Activated CD8-positive, alpha-beta T cell treated with anti-CD3 and anti-CD28 coated beads, Interleukin-2, amount 10 ng/mL, durations not matched to agents 7 days and 5 days (primary cell): ENCODE results near the gene FAF1. TPM values are rescaled to one million over a fixed set of nuclear protein-coding genes. Genes with fewer than 3 reads are reported as not detected.

Experiments used
- ATAC-seq: fragments of 150-1000 bp; cut with Tn5 transposase; one replicate; pipeline ENCODE4 v1.10.0; 2021; ENCODE audit warnings: moderate library complexity
- CTCF ChIA-PET: fragments of 350-600 bp; sonication (Branson Sonifier 250); formaldehyde crosslinking; loops from one replicate; lab custom pipeline; 2021; ENCODE audit warnings: antibody characterized with exemption; lab: Charles Lee
- POLR2A ChIA-PET: fragments of 350-600 bp; sonication (Branson Sonifier 250); formaldehyde crosslinking; loops from one replicate; lab custom pipeline; 2021; ENCODE audit warnings: antibody characterized with exemption; lab: Charles Lee
- DNase-seq: peaks from one replicate; pipeline ENCODE4 v3.0.0-alpha.2; 2020
- H3K27ac Mint-ChIP-seq: one replicate; pipeline ENCODE4 v1.8.0; 2021; ENCODE audit warnings: mild to moderate bottlenecking, mixed read lengths
- H3K27me3 Mint-ChIP-seq: one replicate; pipeline ENCODE4 v1.8.0; 2021; ENCODE audit warnings: low read depth, mixed read lengths
- H3K36me3 Mint-ChIP-seq: one replicate; pipeline ENCODE4 v1.8.0; 2021; ENCODE audit warnings: low read depth, mixed read lengths
- H3K4me1 Mint-ChIP-seq: one replicate; pipeline ENCODE4 v1.8.0; 2021; ENCODE audit warnings: low read depth, mixed read lengths
- H3K4me3 Mint-ChIP-seq: one replicate; pipeline ENCODE4 v1.8.0; 2021; ENCODE audit warnings: mild to moderate bottlenecking, mixed read lengths
- H3K9me3 Mint-ChIP-seq: one replicate; pipeline ENCODE4 v1.8.0; 2022; ENCODE audit warnings: mixed read lengths; ENCODE audit not compliant: insufficient read depth
- total RNA-seq, 2 experiments: library from RNA; stranded (reverse); gene quantifications; one replicate each; pipeline ENCODE4 v1.2.3, GENCODE V29; 2021

The FAF1 gene
- total RNA-seq, 2 experiments from 2014 or later = 95.6 to 104 TPM

DNA sequence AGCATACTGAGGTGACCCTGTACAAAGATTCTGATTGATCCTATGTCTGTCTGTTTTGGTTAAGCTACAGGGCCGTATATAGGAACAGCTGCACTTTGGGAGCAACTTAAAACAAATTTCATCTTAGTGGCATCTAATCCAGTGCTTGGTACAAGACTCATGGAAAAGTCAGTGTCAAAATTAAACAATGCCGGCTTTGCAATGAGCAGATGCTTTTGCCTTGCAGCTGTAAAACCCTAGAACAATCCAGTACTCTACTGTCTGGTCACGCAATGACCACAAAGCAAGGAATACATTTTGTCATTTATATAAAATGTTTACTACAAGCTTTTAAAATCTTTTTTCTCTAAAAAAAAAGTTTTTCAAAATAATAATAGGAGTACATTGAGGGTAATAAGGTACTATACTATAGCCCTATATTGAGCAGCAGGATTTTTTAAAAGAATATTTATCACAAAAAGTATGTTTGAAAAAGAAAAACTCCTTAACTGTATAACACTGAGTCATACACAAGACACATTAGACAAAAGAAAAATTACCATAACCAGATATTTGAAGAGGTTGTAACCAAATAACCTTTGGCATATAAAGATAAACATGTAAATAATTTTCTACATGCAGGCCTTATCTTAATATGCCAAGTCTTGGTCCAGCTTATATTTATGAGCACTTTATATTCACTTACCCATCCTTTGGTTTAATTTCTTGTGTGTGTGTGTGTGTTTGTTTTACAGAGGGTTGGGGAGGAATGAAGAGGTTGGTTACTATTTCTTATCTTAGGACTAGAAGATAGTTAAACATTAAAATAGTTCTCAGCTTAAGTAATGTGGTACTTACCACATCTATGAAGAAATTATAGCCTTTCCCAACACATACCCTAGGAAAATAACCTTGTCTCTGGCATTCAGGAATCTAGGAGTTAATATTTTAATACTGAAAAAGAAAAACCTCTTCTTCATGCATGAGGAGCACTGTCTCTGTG is 262.3 kb downstream of the FAF1 start:
- Mint-ChIP-seq H3K27ac (no peak overlapping the region), H3K27me3 (no peaks in the 10 kb centered on the region)

GRCh38 chr1:50693829-50694228 is 266.2 kb downstream of the FAF1 start:
- H3K9me3 Mint-ChIP-seq = no peaks in the 10 kb centered on the region
- peaks cover 7% of the 10 kb centered on the region for H3K4me1 Mint-ChIP-seq
- no peaks in the 10 kb centered on the region for H3K27me3 Mint-ChIP-seq
- CTCF ChIA-PET = no interaction called here
- POLR2A ChIA-PET = no interaction called here
- H3K27ac Mint-ChIP-seq = no peak overlapping the region
- no peak overlapping the region for H3K4me3 Mint-ChIP-seq
- DNase-seq (no peak), ATAC-seq (no peak)
- peaks cover 1% of the 10 kb centered on the region for H3K36me3 Mint-ChIP-seq

More for the DNA sequence above, 262.3 kb downstream of the FAF1 start:
- ChIA-PET CTCF (interaction anchor here (0.9 to 1.1 kb wide), 2 partner anchors 8 to 276 kb away, joined by 3 read pairs; no protein-coding TSS in a partner anchor), POLR2A (no interaction called here)
- H3K36me3 Mint-ChIP-seq = no peaks in the 10 kb centered on the region
- no peaks in the 10 kb centered on the region for H3K9me3 Mint-ChIP-seq
- ATAC-seq (no peak), DNase-seq (no peak)
- H3K4me3 Mint-ChIP-seq = no peak overlapping the region
- peaks cover 7% of the 10 kb centered on the region for H3K4me1 Mint-ChIP-seq

DNA sequence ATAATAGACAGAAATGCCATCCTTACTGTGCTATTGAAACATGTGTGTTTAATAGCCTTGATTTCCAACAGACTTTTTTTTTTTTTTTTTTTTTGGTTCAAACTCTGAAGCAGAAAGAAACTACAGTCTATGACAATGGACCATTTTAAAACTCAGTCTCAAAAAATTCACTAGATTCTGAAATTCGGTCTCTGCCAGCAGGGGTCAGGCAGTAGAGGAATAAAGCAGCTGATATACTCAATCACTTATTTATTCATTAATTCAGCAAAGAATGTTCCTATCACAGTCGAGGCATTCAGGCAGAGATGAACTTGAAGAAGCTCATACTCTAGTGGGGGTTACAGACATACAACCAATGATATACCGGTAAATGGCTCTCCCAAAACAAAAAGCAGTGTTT is 275.9 kb downstream of the FAF1 start:
- Mint-ChIP-seq H3K36me3 (no peaks in the 10 kb centered on the region), H3K27me3 (no peaks in the 10 kb centered on the region), H3K4me1 (no peaks in the 10 kb centered on the region), H3K27ac (no peak overlapping the region), H3K9me3 (no peaks in the 10 kb centered on the region), H3K4me3 (no peak overlapping the region)
- ATAC-seq (no peak), DNase-seq (no peak)
- POLR2A ChIA-PET = interaction anchor here (0.7 kb wide), 1 partner anchor 32 kb away, joined by 3 read pairs; no protein-coding TSS in a partner anchor
- CTCF ChIA-PET = interaction anchor here (0.7 to 1.2 kb wide), 2 partner anchors 21 to 51 kb away, joined by 3 read pairs; no protein-coding TSS in a partner anchor

DNA sequence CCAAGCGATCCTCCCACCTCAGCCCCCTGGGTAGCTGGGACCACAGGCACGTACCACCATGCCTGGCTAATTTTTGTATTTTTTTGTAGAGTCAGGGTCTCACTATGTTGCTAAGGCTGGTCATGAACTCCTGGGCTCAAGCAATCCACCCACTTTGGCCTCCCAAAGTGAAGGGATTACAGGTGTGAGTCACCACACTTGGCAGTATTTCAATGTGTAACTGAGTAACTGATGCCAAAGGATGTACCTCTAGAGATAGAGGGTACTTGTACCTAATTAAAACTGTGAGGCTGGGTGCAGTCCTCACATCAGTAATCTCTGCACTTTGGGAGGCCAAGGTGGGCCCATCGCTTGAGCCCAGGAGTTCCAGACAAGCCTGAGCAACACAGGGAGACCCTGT is 278.1 kb downstream of the FAF1 start:
- CTCF ChIA-PET = interaction anchor here (0.8 kb wide), 1 partner anchor 13 kb away, joined by 3 read pairs; no protein-coding TSS in a partner anchor
- H3K9me3 Mint-ChIP-seq = no peaks in the 10 kb centered on the region
- H3K27me3 Mint-ChIP-seq = no peaks in the 10 kb centered on the region
- H3K27ac Mint-ChIP-seq = no peak overlapping the region
- H3K36me3 Mint-ChIP-seq = no peaks in the 10 kb centered on the region
- H3K4me1 Mint-ChIP-seq = no peaks in the 10 kb centered on the region
- no peak for DNase-seq
- POLR2A ChIA-PET = no interaction called here
- no peak overlapping the region for H3K4me3 Mint-ChIP-seq
- ATAC-seq = no peak

GRCh38 chr1:50667710-50668356 is 292.2 kb downstream of the FAF1 start:
- no peak for ATAC-seq
- Mint-ChIP-seq H3K27me3 (no peaks in the 10 kb centered on the region), H3K9me3 (no peaks in the 10 kb centered on the region), H3K4me3 (no peak overlapping the region), H3K36me3 (no peaks in the 10 kb centered on the region), H3K4me1 (no peaks in the 10 kb centered on the region), H3K27ac (no peak overlapping the region)
- ChIA-PET CTCF (interaction anchor here (1.2 to 2.2 kb wide), 2 partner anchors 14 to 36 kb away, joined by 3 to 4 read pairs; no protein-coding TSS in a partner anchor), POLR2A (no interaction called here)
- DNase-seq = no peak

- Mint-ChIP-seq H3K4me1 (no peaks in the 10 kb centered on the region), H3K4me3 (no peak overlapping the region), H3K9me3 (no peaks in the 10 kb centered on the region), H3K27me3 (no peaks in the 10 kb centered on the region), H3K36me3 (no peaks in the 10 kb centered on the region), H3K27ac (no peak overlapping the region)
- no peak for DNase-seq
- CTCF ChIA-PET = interaction anchor here (2.2 kb wide), 1 partner anchor 36 kb away, joined by 4 read pairs; no protein-coding TSS in a partner anchor
- POLR2A ChIA-PET = no interaction called here
- no peak for ATAC-seq
Observed at GRCh38 chr1:50667272-50667671, 292.8 kb downstream of the FAF1 start.

DNA sequence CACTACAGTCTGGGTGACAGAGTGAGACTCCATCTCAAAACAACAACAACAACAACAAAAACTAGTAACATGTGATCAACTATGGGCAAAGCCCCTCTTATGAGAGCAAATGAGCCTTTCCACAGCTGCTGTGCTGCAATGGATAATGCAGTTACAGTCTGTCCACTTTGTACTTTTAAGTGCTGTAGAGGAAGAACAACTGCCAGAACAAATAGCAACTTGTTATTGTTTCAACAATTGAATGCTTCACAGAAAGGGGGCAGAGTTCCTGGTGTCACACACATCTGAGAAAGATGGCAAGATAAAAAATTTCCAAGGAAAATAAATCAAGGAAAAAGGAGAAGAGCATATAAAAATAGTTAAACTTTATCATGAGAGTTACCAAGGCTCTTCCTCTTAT is 293.2 kb downstream of the FAF1 start:
- no peaks in the 10 kb centered on the region for H3K36me3 Mint-ChIP-seq
- ATAC-seq (no peak), DNase-seq (no peak)
- H3K27me3 Mint-ChIP-seq = no peaks in the 10 kb centered on the region
- no peaks in the 10 kb centered on the region for H3K4me1 Mint-ChIP-seq
- no peak overlapping the region for H3K4me3 Mint-ChIP-seq
- H3K9me3 Mint-ChIP-seq = no peaks in the 10 kb centered on the region
- no peak overlapping the region for H3K27ac Mint-ChIP-seq
- ChIA-PET CTCF (interaction anchor here (2.2 kb wide), 1 partner anchor 37 kb away, joined by 4 read pairs; no protein-coding TSS in a partner anchor), POLR2A (no interaction called here)

DNA sequence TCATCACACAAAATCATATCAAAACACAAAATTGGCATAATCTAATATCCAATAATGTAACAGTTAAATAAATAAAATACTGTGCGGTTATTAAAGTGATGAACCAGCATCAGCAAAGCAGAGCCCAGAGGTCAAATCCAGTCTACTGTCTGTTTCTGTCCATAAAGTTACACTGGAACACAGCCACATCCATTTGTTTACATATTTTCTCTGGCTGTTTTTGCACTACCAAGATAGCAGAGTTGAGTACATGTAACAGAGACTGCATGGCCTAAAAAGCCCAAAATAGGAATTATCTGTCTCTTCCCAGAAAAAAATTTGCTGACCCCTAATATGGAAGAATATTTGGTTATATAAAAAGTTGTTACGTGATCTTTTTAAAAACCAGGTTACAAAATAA is 294.7 kb downstream of the FAF1 start:
- H3K27me3 Mint-ChIP-seq = no peaks in the 10 kb centered on the region
- DNase-seq (no peak), ATAC-seq (no peak)
- POLR2A ChIA-PET = no interaction called here
- H3K4me1 Mint-ChIP-seq = no peaks in the 10 kb centered on the region
- H3K36me3 Mint-ChIP-seq = no peaks in the 10 kb centered on the region
- no peak overlapping the region for H3K27ac Mint-ChIP-seq
- H3K9me3 Mint-ChIP-seq = no peaks in the 10 kb centered on the region
- CTCF ChIA-PET = interaction anchor here (2.2 kb wide), 1 partner anchor 38 kb away, joined by 4 read pairs; no protein-coding TSS in a partner anchor
- H3K4me3 Mint-ChIP-seq = no peak overlapping the region

DNA sequence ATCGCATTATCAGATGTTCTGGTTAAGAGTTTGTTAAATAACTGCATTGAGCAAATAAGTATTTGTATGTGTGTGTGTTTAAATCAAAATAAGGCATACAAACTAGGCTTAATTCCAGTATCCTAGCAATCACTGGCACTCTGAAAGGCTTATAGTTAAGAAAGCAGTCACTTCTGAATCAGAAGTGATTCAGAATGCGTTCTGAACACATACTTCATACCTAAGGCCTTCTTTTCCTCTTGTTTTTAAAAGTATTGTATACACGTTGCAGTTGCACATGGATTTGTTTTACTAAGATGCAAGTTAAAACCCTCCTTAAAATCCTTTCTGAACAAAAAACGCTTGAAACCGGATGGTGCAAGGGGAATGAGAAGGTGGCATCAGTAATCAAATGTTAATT is 298.4 kb downstream of the FAF1 start:
- POLR2A ChIA-PET = no interaction called here
- Mint-ChIP-seq H3K36me3 (no peaks in the 10 kb centered on the region), H3K27me3 (no peaks in the 10 kb centered on the region), H3K9me3 (no peaks in the 10 kb centered on the region), H3K4me3 (no peak overlapping the region), H3K27ac (no peak overlapping the region), H3K4me1 (peaks cover 10% of the 10 kb centered on the region)
- DNase-seq (no peak), ATAC-seq (no peak)
- CTCF ChIA-PET = no interaction called here

DNA sequence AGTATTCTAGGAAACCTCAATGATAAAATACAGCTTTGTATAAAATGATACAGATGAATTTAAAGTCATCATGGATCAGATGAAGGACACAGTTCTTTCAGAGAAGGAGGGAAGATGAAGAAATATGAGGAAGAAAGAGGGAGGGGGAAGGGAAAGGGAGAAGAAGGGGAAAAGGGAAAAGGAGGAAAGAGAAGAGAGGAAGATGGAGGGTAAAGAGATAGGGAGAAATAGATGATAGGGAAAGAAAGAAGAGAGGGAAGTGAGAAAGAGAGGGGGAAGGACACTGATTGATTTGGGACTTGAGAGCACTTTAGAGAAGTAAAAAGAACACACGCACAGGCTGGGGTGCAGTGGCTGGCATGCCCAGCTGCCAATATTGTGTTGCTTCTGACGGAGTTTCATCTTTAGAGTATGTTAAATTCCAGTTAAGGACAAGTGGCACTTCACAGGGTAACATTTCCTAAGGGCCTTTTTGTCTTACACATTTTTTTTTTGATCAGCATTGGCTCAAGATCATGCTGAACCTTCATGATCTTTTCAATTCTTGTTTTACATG is 300.9 kb downstream of the FAF1 start:
- Mint-ChIP-seq H3K4me1 (peaks cover 10% of the 10 kb centered on the region), H3K36me3 (peaks cover 6% of the 10 kb centered on the region), H3K9me3 (no peaks in the 10 kb centered on the region), H3K4me3 (no peak overlapping the region), H3K27ac (no peak overlapping the region), H3K27me3 (no peaks in the 10 kb centered on the region)
- POLR2A ChIA-PET = no interaction called here
- DNase-seq (no peak), ATAC-seq (no peak)
- CTCF ChIA-PET = no interaction called here

DNA sequence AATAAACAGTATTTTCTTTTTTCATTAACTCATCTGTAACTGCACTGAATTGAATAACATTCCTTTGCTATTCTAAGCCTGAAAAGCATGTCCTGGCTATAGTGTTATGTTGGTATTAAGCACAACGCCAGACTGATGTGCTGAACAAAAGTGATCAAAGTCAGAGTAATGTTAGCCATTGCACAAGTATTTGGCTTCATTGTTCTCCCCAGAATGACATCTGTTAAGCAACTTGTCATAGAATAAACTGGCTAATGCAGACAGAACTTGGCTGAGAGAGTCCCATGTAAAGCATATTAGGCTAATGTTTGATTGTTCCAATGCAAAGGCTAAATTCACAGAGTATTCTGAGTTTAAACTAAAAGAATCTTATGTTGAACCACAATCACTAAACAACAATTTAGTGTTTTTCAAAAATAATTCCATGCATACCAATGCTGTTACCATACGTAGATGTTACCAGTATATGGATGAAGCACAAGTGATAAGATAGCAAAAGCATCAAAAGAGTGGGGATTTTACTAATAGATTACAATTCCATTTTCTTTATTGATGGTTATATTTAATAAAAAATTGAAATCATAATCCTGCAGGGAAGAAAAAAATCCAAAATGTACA is 301.5 kb downstream of the FAF1 start:
- peaks cover 10% of the 10 kb centered on the region for H3K4me1 Mint-ChIP-seq
- H3K27me3 Mint-ChIP-seq = no peaks in the 10 kb centered on the region
- peaks cover 6% of the 10 kb centered on the region for H3K36me3 Mint-ChIP-seq
- CTCF ChIA-PET = no interaction called here
- ATAC-seq = no peak
- no peak overlapping the region for H3K27ac Mint-ChIP-seq
- H3K4me3 Mint-ChIP-seq = no peak overlapping the region
- POLR2A ChIA-PET = no interaction called here
- no peaks in the 10 kb centered on the region for H3K9me3 Mint-ChIP-seq
- DNase-seq = no peak
